T-helper 2 cell treated with Interferon-gamma antibody and Interleukin-4, amounts not matched to agents 100 ng/mL and 5 ng/mL, for 36 hours (primary cell): ENCODE data around the gene MMAB. TPM values are rescaled to one million over a fixed set of nuclear protein-coding genes. Genes with fewer than 3 reads are reported as not detected.

ENCODE experiments used
- intact Hi-C: fragments of 100-400 bp; cut with micrococcal nuclease; formaldehyde crosslinking; loops from one replicate; pipeline ENCODE4 v1.15.1; 2023
- total RNA-seq: library from RNA; stranded (reverse); gene quantifications from 2 replicates; pipeline ENCODE4 v1.2.3, GENCODE V29; 2022

The MMAB gene
- total RNA-seq, 1 donor from 2014 or later = 36.2 TPM

DNA sequence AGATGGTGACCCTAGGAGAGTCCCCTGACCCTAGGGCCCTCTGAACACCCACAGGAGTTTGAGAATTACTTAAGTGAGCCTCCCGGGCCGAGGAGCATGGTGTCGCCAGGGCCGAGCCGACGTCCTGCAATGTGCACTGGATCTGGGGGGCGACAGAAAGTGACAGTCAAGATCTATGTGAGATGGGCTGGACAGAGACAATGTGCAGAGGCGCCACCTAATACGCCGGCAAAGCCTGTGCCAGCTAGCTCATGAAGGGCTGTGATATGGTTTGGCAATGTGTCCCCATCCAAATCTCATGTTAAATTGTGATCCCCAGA is 11.6 kb downstream of the MMAB start:
- intact Hi-C loops = no loop called here

- intact Hi-C loops = no loop called here
Observed at GRCh38 chr12:109560867-109561710, 12.2 kb downstream of the MMAB start.

DNA sequence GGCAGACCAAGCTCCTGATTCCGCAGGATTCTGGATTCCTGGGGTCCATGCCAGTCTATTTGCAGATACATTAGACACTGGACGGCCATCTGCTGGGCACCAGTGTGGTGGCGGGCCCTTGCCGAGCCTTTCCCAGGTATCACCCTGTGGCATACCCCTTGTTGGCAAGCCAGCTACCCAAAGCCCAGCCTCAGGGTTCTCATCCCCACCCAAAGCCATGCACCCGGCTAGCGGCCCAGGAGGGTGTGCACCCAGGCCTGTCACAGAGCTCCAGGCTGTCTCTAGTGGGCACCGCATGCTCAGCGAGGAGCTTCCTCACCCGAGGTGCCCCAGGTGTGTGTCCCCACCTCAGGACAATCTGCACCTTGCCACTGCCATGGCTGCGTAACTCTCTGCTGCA is 13.7 kb downstream of the MMAB start:
- intact Hi-C loops = no loop called here

GRCh38 chr12:109559200-109559505 is 14.2 kb downstream of the MMAB start:
- intact Hi-C loops = no loop called here

- intact Hi-C loops = no loop called here
Observed at GRCh38 chr12:109558374-109559199, 14.7 kb downstream of the MMAB start.

- intact Hi-C loops = no loop called here
Observed at GRCh38 chr12:109557805-109558204, 15.5 kb downstream of the MMAB start.

- intact Hi-C loops = no loop called here
Observed at GRCh38 chr12:109557200-109557599, 16.1 kb downstream of the MMAB start.

GRCh38 chr12:109555431-109556315 is 17.6 kb downstream of the MMAB start:
- intact Hi-C loops = no loop called here

DNA sequence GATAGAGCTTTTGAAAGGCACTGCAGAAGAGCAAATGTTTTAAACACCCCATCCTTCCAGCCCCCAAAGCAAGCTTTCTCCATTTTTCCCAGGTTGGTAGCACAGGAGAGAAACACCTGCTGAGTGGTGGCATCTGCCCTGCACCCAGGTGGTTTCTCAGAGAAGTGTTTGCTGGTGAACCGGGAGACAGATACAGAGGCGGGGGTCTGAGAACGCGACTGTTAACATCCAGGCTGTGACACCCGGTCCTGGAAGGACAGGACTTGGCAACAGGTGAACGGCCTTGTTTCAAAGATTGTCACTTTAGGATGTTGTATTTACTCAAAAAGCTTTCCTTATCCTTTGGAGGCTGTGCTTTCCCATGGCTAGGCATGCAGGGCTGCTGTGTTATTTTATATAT is 18.5 kb downstream of the MMAB start:
- intact Hi-C loops = no loop called here

- intact Hi-C loops = no loop called here
Observed at GRCh38 chr12:109553906-109554500, 19.3 kb downstream of the MMAB start.

DNA sequence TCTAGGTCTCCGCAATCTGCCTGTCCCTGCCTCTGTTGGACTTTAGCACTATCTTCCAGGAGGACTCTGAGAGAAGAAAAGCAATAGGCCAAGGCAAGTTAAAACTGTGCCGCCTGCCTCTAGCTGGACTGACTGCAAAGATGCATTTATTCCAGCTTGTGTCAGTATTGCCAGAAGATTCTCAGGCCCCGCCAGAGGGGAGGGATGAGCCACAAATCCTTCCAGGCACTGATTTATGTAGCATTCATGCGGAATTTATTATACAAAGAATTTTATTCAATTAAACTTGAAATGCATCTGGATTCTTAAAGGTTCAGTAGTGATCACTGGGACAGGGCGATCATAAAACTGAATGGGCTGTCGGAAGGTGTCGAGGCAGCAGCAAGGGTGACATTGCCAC is 19.8 kb downstream of the MMAB start:
- intact Hi-C loops = no loop called here

GRCh38 chr12:109552971-109553370 is 20.3 kb downstream of the MMAB start:
- intact Hi-C loops = no loop called here

- intact Hi-C loops = no loop called here
Observed at GRCh38 chr12:109551108-109551507, 22.2 kb downstream of the MMAB start.

- intact Hi-C loops = no loop called here
Observed at GRCh38 chr12:109550281-109550680, 23.0 kb downstream of the MMAB start.

GRCh38 chr12:109549613-109550270 is 23.6 kb downstream of the MMAB start:
- intact Hi-C loops = no loop called here

DNA sequence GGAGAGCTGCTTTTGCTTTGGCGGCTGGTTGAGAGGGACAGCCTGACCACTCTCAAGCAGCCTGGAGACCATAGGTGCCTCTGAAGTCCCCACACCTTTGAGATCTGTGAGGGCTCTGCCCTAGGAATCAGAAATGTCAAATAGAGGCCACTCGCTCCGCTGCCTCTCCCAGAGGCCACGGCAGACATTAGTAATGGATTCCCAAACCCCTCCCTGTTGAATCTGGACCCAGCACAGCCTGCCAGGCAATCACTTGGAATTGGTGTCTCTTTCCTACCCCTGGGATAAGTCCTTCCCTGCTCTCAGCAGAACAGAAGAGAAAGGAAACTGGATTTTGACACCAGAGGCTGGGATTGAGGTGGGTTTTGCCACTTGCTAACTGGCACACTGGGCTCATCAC is 25.0 kb downstream of the MMAB start:
- intact Hi-C loops = no loop called here

DNA sequence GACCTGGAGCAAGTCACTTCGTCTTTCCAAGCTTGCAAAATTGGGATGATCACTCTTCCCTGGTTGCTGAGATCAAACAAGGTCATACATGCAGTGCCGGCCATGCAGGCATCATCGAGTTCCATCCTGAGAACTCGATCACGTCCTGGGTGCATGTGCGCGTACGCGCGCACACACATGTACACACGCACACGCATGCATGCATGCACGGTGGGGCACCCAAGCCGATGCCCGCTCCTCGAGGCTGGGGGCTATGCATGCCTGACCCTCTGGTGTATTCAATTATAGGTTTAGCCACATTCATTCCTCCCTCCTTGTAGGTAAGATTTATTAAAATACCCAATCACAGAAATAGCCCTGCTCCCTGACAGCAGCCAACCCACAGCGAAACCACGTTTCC is 26.0 kb downstream of the MMAB start:
- intact Hi-C loops = no loop called here

DNA sequence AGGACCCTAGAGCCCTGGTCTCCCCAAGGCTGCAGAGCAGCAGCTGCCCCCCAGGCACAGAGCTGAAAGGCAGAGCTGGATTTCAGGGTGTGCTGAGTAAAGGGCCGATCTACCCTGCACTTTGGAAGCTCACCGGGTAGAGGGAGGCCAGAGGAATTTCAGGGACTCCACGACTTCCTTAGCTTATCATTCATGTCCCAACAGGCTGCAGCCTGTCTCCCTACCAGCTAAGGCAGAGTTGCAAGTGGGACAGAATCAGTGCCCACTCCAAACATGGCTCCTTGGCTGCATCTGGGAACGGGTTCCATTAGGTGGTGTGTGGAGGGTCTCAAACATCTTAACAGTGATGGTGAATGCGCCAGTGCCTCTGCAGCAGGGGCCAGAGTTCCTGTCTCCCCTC is 27.5 kb downstream of the MMAB start:
- intact Hi-C loops = no loop called here

DNA sequence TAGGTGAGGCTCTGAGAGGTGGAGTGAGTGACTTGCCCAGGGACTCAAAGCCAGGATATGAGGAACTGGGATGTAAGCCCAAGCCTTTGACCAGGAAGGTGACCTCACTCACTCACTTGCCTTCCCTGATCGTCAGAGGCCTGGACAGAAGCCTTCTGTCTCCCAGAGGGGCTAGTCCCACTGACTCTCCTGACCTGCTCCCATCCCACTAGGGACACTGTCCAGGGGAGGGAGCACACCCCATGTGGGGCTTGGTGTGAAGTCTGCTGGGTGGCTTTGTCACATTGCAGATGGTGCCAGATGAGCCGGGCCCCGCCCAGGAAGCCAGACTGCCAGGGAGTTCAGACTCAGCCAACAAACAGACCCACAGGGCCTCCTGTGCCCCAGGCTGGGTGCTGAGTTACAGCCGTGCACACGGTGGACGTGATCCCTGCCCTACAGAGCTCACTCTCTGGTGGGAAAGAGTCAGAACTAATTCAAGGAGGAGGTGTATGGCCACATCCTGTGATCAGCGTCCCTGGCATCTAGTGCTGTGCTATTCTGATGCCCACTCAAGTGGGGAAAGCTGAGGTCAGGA is 28.3 kb downstream of the MMAB start:
- intact Hi-C loops = no loop called here

DNA sequence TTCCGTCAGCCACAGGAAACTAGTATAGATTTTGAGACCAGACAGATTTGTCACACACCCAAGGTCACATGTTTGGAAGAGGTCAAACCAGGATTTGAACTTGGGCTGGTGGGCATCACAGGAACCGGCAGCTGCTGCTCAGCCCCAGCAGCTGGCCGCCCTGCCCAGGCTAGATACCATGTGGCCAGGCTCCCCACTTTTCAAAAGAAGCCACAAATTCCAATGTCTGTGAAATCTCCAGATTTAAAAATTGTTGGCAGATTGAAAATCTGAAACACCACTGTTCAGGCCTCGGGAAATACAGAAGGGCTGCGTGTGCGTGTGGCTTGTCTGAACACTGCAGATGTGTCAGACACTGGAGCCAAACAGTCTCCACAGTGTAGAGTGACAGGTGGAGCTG is 30.4 kb downstream of the MMAB start:
- intact Hi-C loops = no loop called here

GRCh38 chr12:109542014-109542413 is 31.3 kb downstream of the MMAB start:
- intact Hi-C loops = no loop called here
